ENCODE measurements around the gene DST. TPM values are rescaled to one million over a fixed set of nuclear protein-coding genes. Genes with fewer than 3 reads are reported as not detected.

Gene DST
- total RNA-seq, 1 experiment from 2014 or later, result 71.8 TPM

DNA sequence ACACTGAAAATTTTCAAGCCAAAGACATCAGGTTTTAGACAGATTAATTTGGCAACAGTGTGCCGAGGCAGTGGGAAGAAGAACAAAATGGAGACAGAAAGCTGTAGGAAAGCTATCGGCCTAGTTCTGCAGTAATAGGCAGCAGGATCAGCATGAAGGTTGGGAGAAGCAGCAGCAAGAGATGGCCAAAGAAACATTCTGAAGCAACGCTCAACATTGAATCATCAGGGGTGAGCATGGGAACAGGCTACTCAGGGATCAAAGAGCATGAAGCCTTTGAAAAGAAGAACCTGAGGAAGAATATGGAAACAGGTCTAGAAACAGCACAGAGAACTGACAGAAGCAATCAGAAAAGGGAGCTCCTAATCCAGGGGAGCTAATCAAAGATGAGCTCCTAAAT, 7.1 kb upstream of the DST start:
- TF ChIP-seq CTCF (conservative IDR thresholded peaks at IDR 0.05; ENCODE audit: low read depth, low read length), result no peak
- TF ChIP-seq EZH2 (IDR thresholded peaks at IDR 0.05; ENCODE audit: borderline replicate concordance, low read depth, low read length, poor library complexity, severe bottlenecking), result no peak
- Histone ChIP-seq H3K36me3 (ENCODE audit: insufficient read depth, low read length, poor library complexity, severe bottlenecking) (no peaks in the 10 kb centered on the region), H3K27me3 (replicated peaks; ENCODE audit: insufficient read depth, low read depth, low read length, poor library complexity) (no peaks in the 10 kb centered on the region), H3K4me3 (ENCODE audit: low read depth, low read length, poor library complexity, severe bottlenecking) (no peak overlapping the region), H3K9me3 (ENCODE audit: low read depth, low read length, poor library complexity, severe bottlenecking) (no peaks in the 10 kb centered on the region), H3K27ac (ENCODE audit: low read depth, low read length, poor library complexity, severe bottlenecking) (no peak overlapping the region), H3K4me1 (ENCODE audit: insufficient read depth, low read length, poor library complexity, severe bottlenecking) (peaks cover 50% of the 10 kb centered on the region)
- no peak for DNase-seq (ENCODE audit: low spot score)
- ChIA-PET POLR2A (ENCODE audit: low non-redundant PET) (no interaction called here), CTCF (no interaction called here)
- intact Hi-C loops (cut with micrococcal nuclease; ENCODE audit: unreplicated experiment), result no loop called here
- BruUV-seq (replicated peaks), result no TSS peak

DNA sequence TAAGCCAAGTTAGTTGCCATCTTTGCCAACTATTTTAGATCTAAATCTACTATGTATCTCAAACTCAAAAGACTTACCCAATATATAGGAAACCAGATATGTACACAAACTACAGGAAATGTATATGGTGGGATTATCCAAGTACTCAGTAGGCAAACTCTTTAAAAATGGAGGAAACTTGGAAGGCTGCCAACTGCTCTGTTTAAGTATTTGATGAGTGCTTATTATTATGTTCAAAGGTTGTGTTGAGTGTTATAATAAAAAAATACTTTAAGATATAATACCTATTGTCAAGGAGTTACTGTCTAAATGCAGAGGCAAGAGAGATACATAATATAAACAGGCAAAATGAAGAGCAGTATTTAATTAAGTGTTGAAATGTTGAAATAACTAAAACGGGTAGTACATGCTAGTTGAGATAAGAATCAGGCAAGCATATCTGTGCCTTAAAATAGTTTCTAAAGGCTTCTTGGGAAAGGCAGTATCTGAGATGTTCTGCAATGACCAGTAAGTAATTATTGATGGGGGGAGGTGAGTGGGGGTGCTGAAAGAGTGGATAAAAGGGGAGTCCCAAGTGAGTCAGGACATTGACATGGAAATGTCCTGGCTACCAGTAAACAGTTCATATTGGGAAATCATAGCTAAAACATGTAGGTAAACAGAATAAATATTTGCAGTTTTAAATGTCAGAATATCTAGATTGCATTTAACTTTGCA, 6.5 kb upstream of the DST start:
- POLR2A ChIA-PET (ENCODE audit: low non-redundant PET), result no interaction called here
- no peak overlapping the region for H3K27ac ChIP-seq (ENCODE audit: low read depth, low read length, poor library complexity, severe bottlenecking)

GRCh38 chr6:56647172-56647762, 4.6 kb upstream of the DST start:
- no peak for TF ChIP-seq EZH2 (IDR thresholded peaks at IDR 0.05; ENCODE audit: borderline replicate concordance, low read depth, low read length, poor library complexity, severe bottlenecking)
- TF ChIP-seq CTCF (conservative IDR thresholded peaks at IDR 0.05; ENCODE audit: low read depth, low read length), result no peak
- no peaks in the 10 kb centered on the region for H3K27me3 ChIP-seq (replicated peaks; ENCODE audit: insufficient read depth, low read depth, low read length, poor library complexity)
- H3K36me3 ChIP-seq (ENCODE audit: insufficient read depth, low read length, poor library complexity, severe bottlenecking), result no peaks in the 10 kb centered on the region
- no peak overlapping the region for H3K27ac ChIP-seq (ENCODE audit: low read depth, low read length, poor library complexity, severe bottlenecking)
- no peaks in the 10 kb centered on the region for H3K9me3 ChIP-seq (ENCODE audit: low read depth, low read length, poor library complexity, severe bottlenecking)
- POLR2A ChIA-PET (ENCODE audit: low non-redundant PET), result no interaction called here
- H3K4me1 ChIP-seq (ENCODE audit: insufficient read depth, low read length, poor library complexity, severe bottlenecking), result peaks cover 43% of the 10 kb centered on the region
- no TSS peak for BruUV-seq (replicated peaks)
- intact Hi-C loops (cut with micrococcal nuclease; ENCODE audit: unreplicated experiment), result no loop called here
- no peak for DNase-seq (ENCODE audit: low spot score)
- CTCF ChIA-PET, result no interaction called here
- no peak overlapping the region for H3K4me3 ChIP-seq (ENCODE audit: low read depth, low read length, poor library complexity, severe bottlenecking)

More for the DNA sequence above, 6.5 kb upstream of the DST start:
- H3K27me3 ChIP-seq (replicated peaks; ENCODE audit: insufficient read depth, low read depth, low read length, poor library complexity), result no peaks in the 10 kb centered on the region
- intact Hi-C loops (cut with micrococcal nuclease; ENCODE audit: unreplicated experiment), result no loop called here
- no peak for TF ChIP-seq EZH2 (IDR thresholded peaks at IDR 0.05; ENCODE audit: borderline replicate concordance, low read depth, low read length, poor library complexity, severe bottlenecking)
- no peak for TF ChIP-seq CTCF (conservative IDR thresholded peaks at IDR 0.05; ENCODE audit: low read depth, low read length)
- no TSS peak for BruUV-seq (replicated peaks)
- H3K4me3 ChIP-seq (ENCODE audit: low read depth, low read length, poor library complexity, severe bottlenecking), result no peak overlapping the region
- CTCF ChIA-PET, result no interaction called here
- no peaks in the 10 kb centered on the region for H3K36me3 ChIP-seq (ENCODE audit: insufficient read depth, low read length, poor library complexity, severe bottlenecking)
- H3K9me3 ChIP-seq (ENCODE audit: low read depth, low read length, poor library complexity, severe bottlenecking), result no peaks in the 10 kb centered on the region
- H3K4me1 ChIP-seq (ENCODE audit: insufficient read depth, low read length, poor library complexity, severe bottlenecking), result peaks cover 50% of the 10 kb centered on the region
- peak; percentile 81 for DNase-seq (ENCODE audit: low spot score)
